ENCODE measurements around the gene ARPC1B.
"Not testable (repeated sequence)": the region's sequence is repeated elsewhere in the genome, so short reads cannot be mapped to it uniquely, and the experiment has no call there.

ARPC1B gene

DNA sequence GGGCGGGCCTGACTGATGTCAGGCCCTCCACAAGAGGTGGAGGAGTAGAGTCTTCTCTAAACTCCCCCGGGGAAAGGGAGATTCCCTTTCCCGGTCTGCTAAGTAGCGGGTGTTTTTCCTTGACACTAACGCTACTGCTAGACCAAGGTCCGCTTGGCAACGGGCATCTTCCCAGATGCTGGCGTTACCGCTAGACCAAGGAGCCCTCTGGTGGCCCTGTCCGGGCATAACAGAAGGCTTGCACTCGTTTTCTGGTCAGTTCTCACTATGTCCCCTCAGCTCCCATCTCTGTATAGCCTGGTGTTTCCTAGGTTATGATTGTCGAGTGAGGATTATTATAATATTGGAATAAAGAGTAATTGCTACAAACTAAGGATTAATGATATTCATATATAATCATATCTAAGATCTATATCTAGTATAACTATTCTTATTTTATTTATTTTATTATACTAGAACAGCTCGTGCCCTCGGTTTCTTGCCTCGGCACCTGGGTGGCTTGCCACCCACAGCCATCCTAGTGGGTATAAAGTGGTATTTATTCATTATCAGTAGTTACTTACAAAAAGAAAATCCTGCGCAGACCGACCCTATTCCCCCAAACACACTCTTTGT lies 41.1 kb downstream of the ARPC1B start:
- not testable (repeated sequence) for DNase-seq

- DNase-seq, result no peak
Observed at GRCh38 chr7:99418260-99418659, 43.7 kb downstream of the ARPC1B start.

- DNase-seq, result no peak
Observed at GRCh38 chr7:99419323-99420021, 44.9 kb downstream of the ARPC1B start.

DNA sequence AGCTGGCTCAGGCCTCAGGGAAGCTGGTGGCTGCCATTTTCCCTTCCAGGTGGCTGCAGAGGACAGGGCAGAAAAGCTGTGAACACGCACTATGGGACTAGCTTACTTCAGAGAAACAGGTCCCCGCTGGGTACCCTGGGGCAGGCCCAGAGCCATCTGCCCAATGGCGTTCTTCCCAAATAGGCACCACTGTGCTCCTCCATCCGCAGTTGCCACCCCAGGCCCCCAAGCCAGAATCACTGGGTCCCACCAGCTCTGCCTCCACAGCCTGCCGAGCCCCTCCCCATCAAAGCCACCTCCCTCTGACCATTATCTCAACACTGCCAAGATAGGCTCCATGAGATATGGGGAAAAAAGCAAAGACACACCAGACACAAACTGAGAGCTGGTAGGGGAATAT lies 45.7 kb downstream of the ARPC1B start:
- DNase-seq, result no peak

GRCh38 chr7:99420986-99421385 lies 46.5 kb downstream of the ARPC1B start:
- DNase-seq, result no peak

DNA sequence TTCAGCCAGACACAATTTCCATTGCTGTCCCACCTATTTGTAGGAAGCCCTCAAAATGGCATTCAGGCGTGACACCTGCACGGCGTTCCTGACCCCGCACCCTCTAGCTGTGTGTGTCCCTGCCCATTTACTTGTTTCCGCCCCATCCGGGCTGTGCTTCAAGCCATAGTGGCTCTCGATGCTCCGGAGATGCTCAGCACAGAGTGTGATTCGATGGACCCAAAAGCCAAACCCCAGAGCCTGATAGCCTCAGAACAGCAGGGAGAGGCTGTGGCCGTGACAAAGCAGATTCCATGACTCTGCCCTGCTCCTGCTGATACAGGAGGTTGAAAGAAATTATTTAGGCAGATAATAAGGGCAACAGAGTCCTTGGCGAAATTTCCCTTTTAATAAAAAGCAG lies 47.7 kb downstream of the ARPC1B start:
- DNase-seq, result peak; percentile 36

GRCh38 chr7:99422625-99423024 lies 48.1 kb downstream of the ARPC1B start:
- DNase-seq, result peak; percentile 77

GRCh38 chr7:99424932-99425730 lies 50.6 kb downstream of the ARPC1B start:
- DNase-seq, result no peak

GRCh38 chr7:99428972-99429566 lies 54.5 kb downstream of the ARPC1B start:
- DNase-seq, result no peak

DNA sequence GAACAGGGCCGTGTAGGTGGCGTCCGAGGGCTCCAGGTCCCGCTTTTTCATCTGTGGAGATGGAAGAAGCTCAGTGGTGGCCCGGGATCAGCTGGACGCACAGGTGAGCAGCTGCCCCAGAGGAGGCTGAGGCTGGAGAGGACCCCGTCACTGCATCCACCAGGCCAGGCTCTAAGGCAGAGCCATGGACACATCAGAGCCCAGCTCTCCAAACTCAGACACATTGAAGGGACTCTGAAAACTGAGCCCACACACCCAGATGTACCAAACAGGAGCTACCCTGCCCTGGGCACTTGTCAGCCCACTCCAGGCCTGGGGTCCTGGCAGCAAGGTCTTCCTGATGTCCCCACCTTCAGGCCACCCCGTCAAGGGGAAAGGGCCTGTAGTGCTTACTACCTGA lies 55.2 kb downstream of the ARPC1B start:
- DNase-seq, result no peak

DNA sequence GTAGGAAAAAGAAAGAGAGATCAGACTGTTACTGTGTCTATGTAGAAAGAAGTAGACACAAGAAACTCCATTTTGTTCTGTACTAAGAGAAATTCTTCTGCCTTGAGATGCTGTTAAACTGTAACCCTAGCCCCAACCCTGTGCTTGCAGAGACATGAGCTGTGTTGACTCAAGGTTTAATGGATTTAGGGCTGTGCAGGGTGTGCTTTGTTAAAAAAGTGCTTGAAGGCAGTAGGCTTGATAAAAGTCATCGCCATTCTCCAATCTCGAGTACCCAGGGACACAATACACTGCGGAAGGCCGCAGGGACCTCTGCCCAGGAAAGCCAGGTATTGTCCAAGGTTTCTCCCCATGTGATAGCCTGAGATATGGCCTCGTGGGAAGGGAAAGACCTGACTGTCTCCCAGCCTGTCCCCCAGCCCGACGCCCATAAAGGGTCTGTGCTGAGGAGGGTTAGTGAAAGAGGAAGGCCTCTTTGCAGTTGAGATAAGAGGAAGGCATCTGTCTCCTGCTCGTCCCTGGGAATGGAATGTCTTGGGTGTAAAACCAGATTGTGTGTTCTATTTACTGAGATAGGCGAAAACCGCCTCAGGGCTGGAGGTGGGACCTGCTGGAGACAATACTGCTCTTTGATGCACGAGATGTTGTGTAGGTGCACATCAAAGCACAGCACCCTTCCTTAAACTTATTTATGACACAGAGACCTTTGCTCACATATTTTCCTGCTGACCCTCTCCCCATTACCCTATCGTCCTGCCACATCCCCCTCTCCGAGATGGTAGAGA lies 57.4 kb downstream of the ARPC1B start:
- DNase-seq, result not testable (repeated sequence)

- DNase-seq, result no peak
Observed at GRCh38 chr7:99433158-99433557, 58.6 kb downstream of the ARPC1B start.

DNA sequence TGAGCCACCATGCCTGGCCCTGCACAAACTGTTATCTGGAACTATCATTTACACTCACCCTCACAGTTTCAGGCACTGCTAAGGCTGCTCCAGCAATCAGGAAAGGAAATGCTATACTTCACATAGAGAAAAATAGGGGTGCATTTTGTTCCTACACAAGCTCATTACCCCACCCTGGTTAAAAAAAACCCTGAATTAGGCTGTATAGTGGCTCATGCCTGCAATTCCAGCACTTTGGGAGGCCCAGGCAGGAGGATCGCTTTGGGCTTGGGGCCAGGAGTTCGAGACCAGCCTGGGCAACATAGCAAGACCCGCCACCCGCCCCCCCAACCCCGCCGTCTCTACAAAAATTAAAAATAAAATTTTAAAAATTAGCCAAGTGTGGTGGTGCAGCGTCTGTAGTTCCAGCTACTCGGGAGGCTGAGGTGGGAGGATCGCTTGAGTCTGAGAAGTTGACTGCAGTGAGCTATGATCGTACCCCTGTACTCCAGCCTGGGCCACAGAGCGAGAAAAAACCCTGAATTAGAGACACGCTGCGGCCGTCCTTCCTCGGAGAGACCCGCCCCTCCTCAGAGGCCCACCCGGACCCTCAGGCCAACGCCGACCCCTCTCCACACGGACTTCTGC lies 63.5 kb downstream of the ARPC1B start:
- DNase-seq, result no peak

DNA sequence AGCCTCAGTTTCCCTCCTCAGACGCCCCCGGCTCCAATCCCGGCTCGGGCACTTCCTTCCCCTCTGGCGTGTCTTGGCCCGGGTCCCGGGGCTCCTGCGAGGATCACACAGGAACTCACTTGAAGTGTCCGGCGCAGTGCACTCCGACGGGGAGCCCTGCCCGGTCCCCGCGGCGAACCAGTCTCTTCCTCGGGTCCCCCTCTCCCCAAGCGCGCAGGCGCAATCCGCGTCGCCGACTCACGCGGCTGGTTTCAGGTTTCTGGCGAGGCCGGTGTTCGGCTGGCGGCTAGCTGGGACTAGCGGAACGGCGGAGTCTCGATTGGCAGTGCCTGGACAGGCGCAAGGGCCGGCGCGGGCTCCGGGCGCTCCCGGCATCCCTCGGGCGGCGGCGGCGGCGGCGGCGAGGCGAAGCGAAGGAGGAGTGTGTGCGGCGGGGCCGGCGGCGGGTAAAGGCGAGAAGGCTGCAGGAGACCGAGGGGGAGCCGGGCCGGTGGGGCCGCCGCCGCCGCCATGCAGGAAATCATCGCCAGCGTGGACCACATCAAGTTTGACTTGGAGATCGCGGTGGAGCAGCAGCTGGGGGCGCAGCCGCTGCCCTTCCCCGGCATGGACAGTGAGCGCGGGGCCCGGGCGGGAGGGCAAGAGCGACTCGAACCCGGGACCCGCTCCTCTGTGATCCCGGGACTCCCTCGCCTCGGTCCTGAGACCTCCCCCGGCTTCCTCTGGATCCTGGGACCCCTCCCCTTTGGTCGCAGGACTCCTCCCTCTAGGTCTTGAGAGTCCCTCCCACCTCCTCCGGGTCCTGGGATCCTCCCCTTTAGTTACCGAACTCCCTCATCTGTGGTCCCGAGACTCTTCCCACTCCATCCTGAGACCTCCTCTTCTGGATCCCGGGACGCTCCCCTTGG lies 64.3 kb downstream of the ARPC1B start, which contains the start of the genes CPSF4 and PTCD1:
Gene CPSF4, plus strand, starts transcription at position 371 of the 908 bp plus-strand sequence. Its CDS starts 140 bp downstream, at position 511.
Gene PTCD1, minus strand, starts transcription at position 226 of the 908 bp plus-strand sequence. CDS start 3,556 bp downstream, outside the sequence.
- peak; percentile 91 for DNase-seq

DNA sequence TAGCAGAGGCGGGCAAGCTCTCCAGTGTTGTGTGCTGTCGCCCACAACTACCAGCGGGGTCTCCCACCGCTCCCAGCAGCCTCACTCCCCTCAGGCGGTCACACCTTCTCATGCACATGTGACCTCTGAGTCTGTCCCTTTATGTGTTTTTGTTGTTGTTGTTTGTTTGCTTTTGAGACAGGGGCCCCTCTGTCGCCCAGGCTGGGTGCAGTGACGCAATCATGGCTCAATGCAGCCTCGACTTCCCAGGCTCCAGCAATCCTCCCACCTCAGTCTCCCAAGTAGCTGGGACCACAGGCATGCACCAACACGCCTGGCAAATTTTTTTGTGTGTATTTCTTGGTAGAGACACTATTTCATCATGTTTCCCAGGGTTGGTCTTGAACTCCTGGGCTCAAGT lies 65.7 kb downstream of the ARPC1B start:
- DNase-seq, result no peak

Data from DMS153 (cell line).